Fibroblast of lung (primary cell): ENCODE measurements around the gene DUSP1. TPM values are rescaled to one million over a fixed set of nuclear protein-coding genes. Genes with fewer than 3 reads are reported as not detected.

Experiments
- DNase-seq, 2 donors: peaks; one replicate each; pipeline versions ENCODE4 v3.0.0 to v3.0.0-alpha.2; 2010; ENCODE audit warnings: low read depth in 2 of 2
- H2AFZ ChIP-seq: 2 replicates; pipeline ENCODE4 v1.5.1; 2012; ENCODE audit warnings: low read length, control low read depth, inconsistent platforms
- H3K27ac ChIP-seq: 2 replicates; pipeline ENCODE4 v1.5.1; 2011; ENCODE audit warnings: low read length, control low read depth; ENCODE audit not compliant: insufficient read depth
- H3K27me3 ChIP-seq: 2 replicates; pipeline ENCODE4 v1.5.1; 2011; ENCODE audit warnings: mild to moderate bottlenecking, low read length; ENCODE audit not compliant: control insufficient read depth, insufficient read depth
- H3K36me3 ChIP-seq: 2 replicates; pipeline ENCODE4 v1.5.1; 2011; ENCODE audit warnings: low read length; ENCODE audit not compliant: control insufficient read depth, insufficient read depth
- H3K4me1 ChIP-seq: 2 replicates; pipeline ENCODE4 v1.5.1; 2011; ENCODE audit warnings: low read length; ENCODE audit not compliant: control insufficient read depth, insufficient read depth; ENCODE audit errors: extremely low read depth
- H3K4me2 ChIP-seq: 2 replicates; pipeline ENCODE4 v1.5.1; 2011; ENCODE audit warnings: low read length, control low read depth; ENCODE audit not compliant: insufficient read depth; ENCODE audit errors: extremely low read depth
- H3K4me3 ChIP-seq, 4 experiments: fragments of 200-600 bp in 1 of 4; sonication (generic) in 1 of 4; replicated peaks in 1 of 4; 2 replicates each; pipeline ENCODE4 v1.5.1; 2011 to 2016; ENCODE audit warnings: low read length in 4 of 4, low read depth in 3 of 4, mild to moderate bottlenecking in 3 of 4, control low read depth in 2 of 4, inconsistent platforms in 1 of 4, mixed read lengths in 1 of 4; ENCODE audit not compliant: insufficient read depth in 1 of 4; ENCODE audit errors: control extremely low read depth in 1 of 4
- H3K79me2 ChIP-seq: 2 replicates; pipeline ENCODE4 v1.5.1; 2012; ENCODE audit warnings: mild to moderate bottlenecking, low read length, inconsistent platforms; ENCODE audit not compliant: control insufficient read depth, insufficient read depth
- H3K9ac ChIP-seq: 2 replicates; pipeline ENCODE4 v1.5.1; 2011; ENCODE audit warnings: mild to moderate bottlenecking, low read length, control low read depth; ENCODE audit not compliant: insufficient read depth
- H3K9me3 ChIP-seq: 2 replicates; pipeline ENCODE4 v1.5.1; 2012; ENCODE audit warnings: low read depth, low read length; ENCODE audit not compliant: control insufficient read depth, insufficient read depth
- H4K20me1 ChIP-seq: 2 replicates; pipeline ENCODE4 v1.5.1; 2011; ENCODE audit warnings: low read length; ENCODE audit not compliant: control insufficient read depth, insufficient read depth; ENCODE audit errors: extremely low read depth
- EZH2 ChIP-seq: IDR thresholded peaks from 2 replicates; pipeline ENCODE4 v1.5.1; 2012; ENCODE audit warnings: low read length, control low read depth, mild to moderate bottlenecking; ENCODE audit errors: missing control alignments
- polyA plus RNA-seq, 2 donors: library from polyadenylated mRNA; depleted of rRNA in 1 of 2; stranded (reverse) in 1 of 2; unstranded in 1 of 2; fragments of >200 nt; gene quantifications; 2 replicates each; pipeline ENCODE4 v1.2.1, GENCODE V29; 2011 to 2012; ENCODE audit warnings: missing spikeins in 1 of 2
- total RNA-seq: library from RNA; depleted of rRNA; stranded (reverse); fragments of >200 nt; gene quantifications from 2 replicates; pipeline ENCODE4 v1.2.1, GENCODE V29; 2014
- TF ChIP-seq, protein P1 (sequence below), 2 donors: IDR thresholded peaks in 1 of 2; conservative IDR thresholded peaks in 1 of 2; 1 replicate in 1 of 2; 2 replicates in 1 of 2; pipeline ENCODE4 v1.5.1; 2011 to 2012; ENCODE audit warnings: low read length in 2 of 2, control low read depth in 1 of 2, inconsistent platforms in 1 of 2, low read depth in 1 of 2, mild to moderate bottlenecking in 1 of 2

Gene DUSP1
- total and polyA plus RNA-seq, 2 donors (not counting 1 experiment from before 2014, with no cell fraction given) = 121 to 148 TPM

DNA sequence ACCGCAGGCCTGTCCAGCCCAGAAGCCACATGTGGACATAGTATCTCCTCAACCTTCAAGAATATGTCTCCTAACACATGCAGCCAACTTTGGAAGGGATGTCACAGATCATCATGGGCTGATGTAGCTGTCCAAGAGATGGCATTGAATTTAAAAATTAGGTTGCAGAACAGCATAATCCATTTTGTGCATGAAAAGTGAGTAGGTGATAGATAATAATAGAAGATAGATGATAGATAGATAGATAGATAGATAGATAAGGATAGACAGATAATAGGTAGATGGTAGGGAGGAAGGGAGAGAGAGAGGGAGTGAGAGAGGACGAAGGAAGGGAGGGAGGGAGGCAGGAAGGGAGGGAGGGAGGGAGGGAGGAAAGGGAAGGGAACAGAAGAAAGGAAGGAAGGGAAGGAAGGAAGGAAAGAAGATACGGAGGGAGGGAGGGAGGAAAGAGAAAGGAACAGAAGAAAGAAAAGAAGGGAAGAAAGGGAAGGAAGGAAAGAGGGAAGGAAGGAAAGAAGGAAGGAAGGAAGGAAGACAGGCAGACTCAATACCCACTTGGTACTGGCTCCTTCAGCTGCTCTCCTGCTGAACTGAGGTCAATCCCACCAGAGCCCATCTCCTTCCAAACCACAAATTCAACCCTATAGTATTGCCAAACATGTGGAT lies 34.2 kb upstream of the DUSP1 start:
- Histone ChIP-seq H2AFZ (no peak overlapping the region), H3K27ac (no peak overlapping the region), H3K4me3 (no peak overlapping the region), H3K36me3 (no peaks in the 10 kb centered on the region), H3K4me1 (peaks cover 25% of the 10 kb centered on the region), H3K9me3 (no peaks in the 10 kb centered on the region), H3K27me3 (no peaks in the 10 kb centered on the region), H4K20me1 (no peaks in the 10 kb centered on the region), H3K79me2 (no peaks in the 10 kb centered on the region), H3K4me2 (no peak overlapping the region), H3K9ac (no peak overlapping the region)
- no peak for TF ChIP-seq EZH2
- no peak for DNase-seq

DNA sequence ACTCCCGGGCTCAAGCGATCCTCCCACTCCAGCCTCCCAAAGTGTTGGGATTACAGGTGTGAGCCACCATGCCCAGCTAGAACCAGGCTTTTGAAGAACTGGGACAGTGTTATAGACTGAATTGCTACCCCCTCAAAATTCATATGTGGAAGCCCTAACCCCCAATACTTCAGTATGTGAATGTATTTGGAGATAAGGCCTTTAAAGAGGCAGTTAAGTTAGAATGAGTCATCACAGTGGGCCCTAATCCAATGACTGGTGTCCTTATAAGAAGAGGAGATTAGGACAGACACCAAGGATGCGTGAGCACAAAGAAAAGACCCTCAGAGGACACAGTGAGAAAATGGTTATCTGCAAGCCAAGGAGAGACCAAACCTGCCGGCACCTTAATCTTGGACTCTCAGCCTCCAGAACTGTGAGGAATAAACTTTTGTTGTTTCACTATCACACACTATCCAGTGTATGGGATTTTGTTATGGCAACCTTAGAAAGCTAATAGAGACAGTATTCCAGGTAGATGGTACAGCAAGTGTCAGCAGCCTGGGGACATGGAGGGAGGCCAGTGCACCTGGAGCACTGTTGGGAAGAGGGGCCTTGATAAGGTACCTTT lies 31.7 kb upstream of the DUSP1 start:
- Histone ChIP-seq H3K4me1 (peaks cover 44% of the 10 kb centered on the region), H3K27ac (peak overlapping the region; percentile 97), H3K79me2 (no peaks in the 10 kb centered on the region), H2AFZ (no peak overlapping the region), H3K4me3 (no peak overlapping the region), H3K9ac (no peak overlapping the region), H3K9me3 (no peaks in the 10 kb centered on the region), H4K20me1 (no peaks in the 10 kb centered on the region), H3K36me3 (no peaks in the 10 kb centered on the region), H3K4me2 (peak overlapping the region; percentile 23), H3K27me3 (no peaks in the 10 kb centered on the region)
- peak; percentile 75 to 80 for DNase-seq
- TF ChIP-seq, protein P1, sequence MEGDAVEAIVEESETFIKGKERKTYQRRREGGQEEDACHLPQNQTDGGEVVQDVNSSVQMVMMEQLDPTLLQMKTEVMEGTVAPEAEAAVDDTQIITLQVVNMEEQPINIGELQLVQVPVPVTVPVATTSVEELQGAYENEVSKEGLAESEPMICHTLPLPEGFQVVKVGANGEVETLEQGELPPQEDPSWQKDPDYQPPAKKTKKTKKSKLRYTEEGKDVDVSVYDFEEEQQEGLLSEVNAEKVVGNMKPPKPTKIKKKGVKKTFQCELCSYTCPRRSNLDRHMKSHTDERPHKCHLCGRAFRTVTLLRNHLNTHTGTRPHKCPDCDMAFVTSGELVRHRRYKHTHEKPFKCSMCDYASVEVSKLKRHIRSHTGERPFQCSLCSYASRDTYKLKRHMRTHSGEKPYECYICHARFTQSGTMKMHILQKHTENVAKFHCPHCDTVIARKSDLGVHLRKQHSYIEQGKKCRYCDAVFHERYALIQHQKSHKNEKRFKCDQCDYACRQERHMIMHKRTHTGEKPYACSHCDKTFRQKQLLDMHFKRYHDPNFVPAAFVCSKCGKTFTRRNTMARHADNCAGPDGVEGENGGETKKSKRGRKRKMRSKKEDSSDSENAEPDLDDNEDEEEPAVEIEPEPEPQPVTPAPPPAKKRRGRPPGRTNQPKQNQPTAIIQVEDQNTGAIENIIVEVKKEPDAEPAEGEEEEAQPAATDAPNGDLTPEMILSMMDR (conservative IDR thresholded peaks at IDR 0.05 in 1 of 2, IDR thresholded peaks at IDR 0.05 in 1 of 2; ENCODE audit: low read depth in 1 of 2, low read length in 2 of 2) = no peak
- TF ChIP-seq EZH2 = no peak

DNA sequence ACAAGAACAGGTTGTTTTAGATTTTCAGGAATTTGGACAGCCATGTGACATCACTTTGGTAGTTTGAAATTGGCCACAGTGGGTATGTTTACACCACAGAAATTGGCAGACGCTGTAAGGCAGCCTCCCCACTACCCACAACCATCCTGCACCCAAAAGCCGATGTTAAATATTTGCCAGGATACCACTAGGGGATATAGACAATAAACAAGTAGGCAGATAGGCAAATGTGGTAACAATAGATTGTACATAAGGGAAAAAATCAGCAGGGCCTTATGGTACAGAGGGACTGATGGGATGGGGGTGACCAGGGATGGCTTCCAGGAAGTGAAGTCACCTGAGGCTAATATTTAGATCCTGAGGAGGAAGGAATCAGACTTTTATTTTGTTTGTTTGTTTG lies 31.1 kb upstream of the DUSP1 start:
- Histone ChIP-seq H3K4me2 (no peak overlapping the region), H3K79me2 (no peaks in the 10 kb centered on the region), H3K27me3 (no peaks in the 10 kb centered on the region), H4K20me1 (no peaks in the 10 kb centered on the region), H3K4me1 (peaks cover 48% of the 10 kb centered on the region), H3K27ac (peak overlapping the region; percentile 97), H3K9me3 (no peaks in the 10 kb centered on the region), H3K9ac (no peak overlapping the region), H3K36me3 (no peaks in the 10 kb centered on the region), H2AFZ (no peak overlapping the region), H3K4me3 (no peak overlapping the region)
- no peak for TF ChIP-seq EZH2
- TF ChIP-seq, protein P1 (conservative IDR thresholded peaks at IDR 0.05 in 1 of 2, IDR thresholded peaks at IDR 0.05 in 1 of 2; ENCODE audit: low read depth in 1 of 2, low read length in 2 of 2) = no peak
- no peak for DNase-seq
